B cell (primary cell): ENCODE results near the gene COG6.

Source experiments
- CTCF ChIP-seq: fragments of 200-600 bp; IDR thresholded peaks from one replicate; pipeline ENCODE4 v1.8.0; 2022; ENCODE audit warnings: antibody characterized with exemption, mild to moderate bottlenecking
- EZH2 ChIP-seq: IDR thresholded peaks from 2 replicates; pipeline ENCODE4 v1.6.1; 2012; ENCODE audit warnings: borderline replicate concordance, low read depth, mild to moderate bottlenecking, moderate library complexity, low read length; ENCODE audit not compliant: insufficient read depth, poor library complexity, severe bottlenecking

GRCh38 chr13:39665763-39666162 lies 10.3 kb downstream of the COG6 start:
- TF ChIP-seq CTCF (no peak), EZH2 (no peak)
